NCI-H226 (cell line): ENCODE data around the gene DOCK8.

ENCODE experiments used
- DNase-seq: peaks from one replicate; pipeline ENCODE4 v3.0.0-alpha.2; 2015

Gene DOCK8

GRCh38 chr9:318646-319045 lies 104.0 kb downstream of the DOCK8 start:
- no peak for DNase-seq

DNA sequence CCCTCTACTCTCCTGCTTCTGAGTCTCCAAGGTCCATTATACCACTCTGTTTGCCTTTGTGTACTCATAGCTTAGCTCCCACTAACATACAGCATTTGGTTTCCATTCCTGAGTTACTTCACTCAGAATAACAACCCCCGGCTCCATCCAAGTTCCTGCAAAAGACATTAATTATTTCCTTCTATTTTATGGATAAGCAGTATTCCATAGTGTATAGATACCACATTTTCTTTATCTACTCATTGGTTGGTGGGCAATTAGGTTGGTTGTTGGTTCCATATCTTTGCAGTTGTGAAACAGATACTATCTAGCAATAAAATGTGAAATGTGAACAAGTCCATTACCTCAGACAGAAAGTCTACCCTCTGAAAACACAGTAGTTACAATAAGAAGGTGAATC lies 110.3 kb downstream of the DOCK8 start:
- no peak for DNase-seq

DNA sequence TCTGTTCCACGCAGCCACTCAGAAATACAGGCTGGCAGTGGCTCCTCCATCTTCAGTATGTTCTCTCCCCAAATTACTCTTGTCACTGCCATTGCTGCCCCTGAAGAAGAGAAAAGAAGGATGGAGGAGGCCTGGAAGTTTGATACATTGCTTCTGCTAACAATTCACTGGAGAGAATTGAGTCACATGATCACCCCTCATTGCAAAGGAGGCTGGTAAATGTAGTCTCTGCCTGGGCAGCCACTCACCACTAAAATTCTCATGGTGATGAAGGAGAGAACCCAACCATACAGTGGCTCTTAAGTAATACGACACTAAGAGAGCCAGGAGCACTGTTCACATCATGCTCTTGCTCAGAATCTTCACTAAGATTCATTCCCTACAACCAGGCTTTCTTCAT lies 112.0 kb downstream of the DOCK8 start:
- no peak for DNase-seq

- DNase-seq, result no peak
Measured at GRCh38 chr9:328453-328852, 113.8 kb downstream of the DOCK8 start.

- no peak for DNase-seq
Measured at GRCh38 chr9:331197-331596, 116.5 kb downstream of the DOCK8 start.

DNA sequence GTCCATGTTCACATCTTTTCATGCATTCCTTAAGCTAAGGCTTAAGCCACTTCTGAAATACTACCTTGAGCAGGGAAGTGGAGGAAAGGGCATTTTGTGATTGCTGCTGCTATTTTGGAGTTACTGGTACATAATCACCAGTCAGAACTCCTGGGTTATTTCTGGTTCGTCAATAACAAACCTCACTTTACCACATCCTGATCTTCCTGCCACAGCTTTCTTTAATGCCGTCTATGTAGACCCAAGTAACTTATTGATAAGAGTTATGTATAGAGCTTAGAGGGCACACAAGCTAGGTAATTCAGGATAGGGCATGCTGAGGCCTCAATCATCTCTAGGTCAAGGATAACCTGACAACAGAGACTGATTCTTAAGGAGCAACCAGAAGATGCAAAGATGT lies 120.7 kb downstream of the DOCK8 start:
- DNase-seq, result no peak

DNA sequence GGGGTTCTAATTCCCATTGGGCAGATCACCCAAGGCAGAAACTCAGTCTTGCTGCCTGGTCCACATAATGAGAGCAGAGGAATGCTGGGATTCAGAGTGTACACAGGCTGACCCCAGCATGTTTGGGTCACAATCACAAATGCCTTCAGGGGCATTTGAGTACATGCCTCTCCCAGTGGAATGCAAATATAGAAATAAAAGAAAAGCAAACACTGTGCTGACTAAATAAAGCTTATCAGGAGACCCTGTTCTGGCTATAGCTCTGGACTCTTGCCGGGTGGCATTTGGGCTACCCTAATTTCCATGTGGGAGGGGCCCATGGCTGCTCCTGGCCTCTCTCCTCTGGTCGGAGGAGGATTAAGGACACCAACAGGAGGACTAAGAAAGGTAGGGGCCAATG lies 121.4 kb downstream of the DOCK8 start:
- no peak for DNase-seq

DNA sequence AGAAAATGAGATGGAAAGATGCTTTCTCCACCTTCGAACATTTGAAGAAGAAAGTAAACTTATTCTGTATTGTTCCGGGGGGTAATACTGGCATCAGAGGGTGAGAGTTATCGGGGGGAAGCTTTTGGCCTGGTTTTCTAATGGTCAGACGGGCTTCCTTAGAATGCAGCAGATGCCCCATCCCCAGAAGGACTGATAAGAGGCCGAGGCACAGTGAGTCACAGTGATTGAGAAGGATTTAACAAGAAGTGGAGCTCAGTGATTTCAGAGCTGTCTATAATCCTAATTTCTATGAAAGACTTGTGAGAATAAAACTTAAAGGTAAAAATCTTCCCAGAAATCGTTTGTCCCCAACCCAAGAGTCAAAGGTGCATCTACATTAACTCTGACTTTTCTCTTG lies 123.9 kb downstream of the DOCK8 start:
- no peak for DNase-seq

- no peak for DNase-seq
Measured at GRCh38 chr9:341634-342421, 127.2 kb downstream of the DOCK8 start.

DNA sequence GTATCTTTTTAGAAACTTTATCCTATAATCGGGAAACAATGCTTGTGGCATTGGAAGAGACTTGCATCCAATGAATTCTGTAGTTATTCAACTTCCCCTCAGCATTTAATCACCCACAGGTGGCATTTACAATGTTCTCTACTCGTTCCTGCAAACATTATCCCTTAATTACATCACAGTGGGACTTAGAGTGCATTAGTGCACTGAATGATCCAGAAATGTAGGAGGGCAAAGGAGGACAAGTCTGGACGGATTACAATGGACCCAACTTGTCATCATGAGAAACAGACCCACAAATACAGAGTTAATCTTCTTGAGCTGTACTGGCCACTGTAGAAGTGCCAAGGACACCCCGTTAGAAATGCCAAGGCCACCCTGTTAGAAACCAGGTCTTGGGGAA lies 129.1 kb downstream of the DOCK8 start:
- no peak for DNase-seq

DNA sequence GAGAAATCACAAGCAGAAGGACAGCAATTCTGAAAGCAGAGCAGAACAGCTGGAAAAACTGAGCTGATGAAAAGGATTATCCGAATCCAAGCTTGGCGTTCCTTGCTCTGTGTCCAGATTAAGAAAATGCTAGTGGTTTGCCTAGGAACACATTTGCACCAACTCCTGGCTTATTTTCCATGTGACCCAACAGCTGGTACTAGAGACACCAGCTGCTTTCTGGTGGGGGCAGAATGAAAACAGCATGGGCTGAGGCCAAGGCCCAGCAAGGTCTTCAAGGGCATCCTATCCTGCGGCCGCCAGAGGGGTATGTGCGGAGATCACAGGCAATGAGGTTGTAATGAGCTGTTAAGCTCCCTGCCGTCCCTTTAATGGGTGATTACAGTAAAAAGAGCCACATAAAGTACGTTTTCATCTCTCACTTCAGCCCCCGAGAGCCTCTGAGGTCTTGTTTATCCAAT lies 131.5 kb downstream of the DOCK8 start:
- no peak for DNase-seq

DNA sequence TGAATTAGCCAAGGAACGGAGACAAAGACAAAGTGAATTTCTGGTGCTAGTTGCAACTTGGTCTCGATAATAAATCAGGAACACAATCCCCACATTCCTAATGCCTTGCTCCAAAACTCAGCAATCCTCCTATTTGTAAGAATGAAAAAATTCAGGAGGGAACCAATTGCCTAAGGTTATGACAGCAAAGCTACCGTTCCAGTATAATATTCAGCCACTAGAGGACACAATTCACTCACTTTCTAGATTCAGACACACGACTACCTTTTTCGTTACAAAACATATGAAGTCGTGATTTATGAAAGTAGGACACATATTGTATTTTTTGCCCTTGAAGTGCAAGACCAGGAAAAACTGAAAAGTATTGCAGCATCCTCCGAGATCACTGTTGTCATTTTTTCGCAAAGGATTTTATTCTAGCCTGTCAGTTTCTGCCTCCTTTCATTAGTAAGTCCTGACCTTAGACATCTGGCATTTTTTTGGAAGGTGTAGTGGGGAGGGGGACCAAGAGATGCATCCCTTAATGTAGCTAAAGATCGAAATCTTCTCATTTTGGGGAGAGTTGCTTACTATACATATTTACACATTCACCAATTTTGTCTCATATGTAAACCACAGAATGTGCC lies 133.1 kb downstream of the DOCK8 start:
- DNase-seq, result peak; percentile 7

GRCh38 chr9:350384-350783 lies 135.7 kb downstream of the DOCK8 start:
- DNase-seq, result no peak

- no peak for DNase-seq
Measured at GRCh38 chr9:351916-352315, 137.3 kb downstream of the DOCK8 start.

GRCh38 chr9:353077-353476 lies 138.4 kb downstream of the DOCK8 start:
- no peak for DNase-seq

GRCh38 chr9:354453-354852 lies 139.8 kb downstream of the DOCK8 start:
- no peak for DNase-seq

GRCh38 chr9:357560-357959 lies 142.9 kb downstream of the DOCK8 start:
- DNase-seq, result no peak

DNA sequence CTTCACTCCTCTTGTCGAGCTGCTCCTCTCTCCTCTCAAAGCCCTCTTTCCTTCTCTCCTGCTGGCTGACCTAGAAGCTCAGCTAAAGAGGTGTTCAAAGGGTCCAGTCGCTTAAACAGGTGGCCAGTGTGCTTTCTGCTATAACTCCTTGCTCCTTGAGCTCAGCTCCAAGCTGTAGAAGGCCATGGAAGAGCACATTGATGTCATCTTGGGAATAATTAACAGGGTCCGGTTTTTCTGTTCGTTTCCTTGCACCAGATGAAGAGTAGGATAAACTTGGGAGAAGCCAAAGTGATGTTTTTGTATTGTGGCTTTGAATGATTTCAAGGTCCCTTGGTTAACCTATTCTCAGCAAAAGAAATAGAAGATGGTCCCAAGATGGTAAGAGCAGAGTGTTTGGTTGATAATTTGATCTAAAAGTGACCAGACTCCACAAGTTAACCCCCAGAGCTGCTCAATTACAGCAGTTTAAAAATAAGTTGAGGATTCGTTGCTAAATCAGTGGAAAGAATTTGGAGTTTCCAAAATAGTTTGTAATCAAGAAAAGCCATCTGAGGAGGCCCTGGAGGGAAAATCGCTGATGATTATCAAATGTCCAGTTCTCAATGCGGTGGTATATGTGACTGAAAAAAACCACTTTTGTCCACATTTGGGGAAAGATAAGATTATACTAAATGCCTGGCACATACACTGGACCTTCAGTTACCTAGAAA lies 148.1 kb downstream of the DOCK8 start:
- no peak for DNase-seq

GRCh38 chr9:363274-363612 lies 148.6 kb downstream of the DOCK8 start:
- DNase-seq, result no peak

GRCh38 chr9:365436-365835 lies 150.8 kb downstream of the DOCK8 start:
- no peak for DNase-seq

DNA sequence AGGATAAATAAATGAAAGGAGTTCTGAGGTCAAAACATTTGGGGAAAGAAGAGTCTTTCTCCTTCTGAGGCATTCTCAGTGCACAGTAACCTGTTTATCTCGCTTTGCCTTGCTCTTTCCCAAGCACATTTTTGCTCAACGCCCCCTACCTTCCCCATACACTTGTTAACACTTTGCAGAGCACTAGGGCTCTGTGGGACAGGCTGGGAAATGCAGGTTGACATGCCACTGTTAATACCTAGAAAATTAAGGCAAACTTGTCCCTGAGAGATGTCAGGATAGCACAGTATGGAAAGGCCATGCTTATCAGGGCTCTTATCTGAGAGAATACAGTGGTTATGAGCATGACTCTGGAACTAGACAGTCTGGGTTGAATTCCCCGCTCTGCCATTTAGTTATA lies 152.0 kb downstream of the DOCK8 start:
- no peak for DNase-seq

- no peak for DNase-seq
Measured at GRCh38 chr9:370086-370485, 155.4 kb downstream of the DOCK8 start.

DNA sequence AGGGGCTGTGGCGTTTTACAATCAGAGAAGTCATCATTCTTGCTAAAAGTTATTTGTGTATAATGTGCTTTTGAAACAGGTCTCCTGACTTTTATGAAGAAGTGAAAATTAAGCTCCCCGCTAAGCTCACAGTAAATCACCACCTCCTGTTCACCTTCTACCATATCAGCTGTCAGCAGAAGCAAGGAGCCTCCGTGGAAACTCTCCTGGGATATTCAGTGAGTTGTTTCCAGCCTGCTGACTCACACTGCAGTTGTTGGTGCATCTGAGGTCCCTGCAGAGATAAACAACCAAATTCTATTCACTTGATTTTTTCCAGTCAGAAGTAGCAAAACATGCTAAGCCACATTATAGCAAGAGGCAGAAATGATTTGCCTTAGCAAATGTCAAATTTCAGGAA lies 156.7 kb downstream of the DOCK8 start:
- DNase-seq, result no peak

DNA sequence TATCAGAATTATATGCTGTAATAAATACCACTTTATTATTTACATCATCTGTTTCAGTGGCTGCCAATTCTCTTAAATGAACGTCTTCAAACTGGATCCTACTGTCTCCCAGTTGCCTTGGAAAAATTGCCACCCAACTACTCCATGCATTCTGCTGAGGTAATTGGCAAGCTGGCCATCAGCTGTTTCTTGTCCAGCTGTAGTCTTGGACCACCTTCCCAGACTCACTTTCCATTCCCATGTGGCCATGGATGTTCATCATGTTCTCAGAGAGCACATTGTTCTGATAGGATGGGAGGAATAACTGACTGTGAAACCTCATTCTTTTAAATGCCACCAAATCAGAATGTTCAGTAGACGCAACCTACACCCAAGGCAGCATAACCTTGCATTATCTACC lies 157.5 kb downstream of the DOCK8 start:
- DNase-seq, result no peak
